IMR-90 (cell line): Measurements from ENCODE around the gene MYD88. TPM values are rescaled to one million over a fixed set of nuclear protein-coding genes. Genes with fewer than 3 reads are reported as not detected.

ENCODE experiments used
- ATAC-seq: fragments of 200-7000 bp; cut with Tn5 transposase; 2 replicates; pipeline ENCODE4 v1.9.1; 2020; ENCODE audit warnings: low read depth, mild to moderate bottlenecking, moderate library complexity
- BruUV-seq: library from RNA; stranded (reverse); fragments of 400-500 nt; replicated peaks from 2 replicates; lab custom pipeline; 2021; lab: Mats Ljungman, UMichigan
- CTCF ChIA-PET: fragments of 300-600 bp; formaldehyde crosslinking; extraction: SDS; loops from one replicate; lab custom pipeline; 2021; ENCODE audit warnings: antibody characterized with exemption; lab: Yijun Ruan, JAX
- POLR2A ChIA-PET: fragments of 300-600 bp; sonication (Branson Sonifier 250); formaldehyde crosslinking; loops from one replicate; lab custom pipeline; 2022; ENCODE audit warnings: antibody characterized with exemption; ENCODE audit not compliant: unreplicated experiment; lab: Charles Lee
- DNase-seq: peaks from one replicate; pipeline ENCODE4 v3.0.0; 2013
- H2AFZ ChIP-seq: replicated peaks from 2 replicates; pipeline ENCODE3; 2013; ENCODE audit warnings: low read length, mild to moderate bottlenecking; ENCODE audit not compliant: poor library complexity
- H2AK5ac ChIP-seq: 2 replicates; pipeline ENCODE4 v1.6.1; 2013; ENCODE audit warnings: low read depth, low read length, inconsistent platforms
- H2AK9ac ChIP-seq: replicated peaks from 2 replicates; pipeline ENCODE3; 2013; ENCODE audit warnings: mild to moderate bottlenecking, low read depth, low read length, moderate library complexity; ENCODE audit not compliant: poor library complexity
- H2BK120ac ChIP-seq: 2 replicates; pipeline ENCODE4 v1.6.1; 2013; ENCODE audit warnings: low read depth, low read length, inconsistent platforms
- H2BK15ac ChIP-seq: 3 replicates; pipeline ENCODE4 v1.6.1; 2013; ENCODE audit warnings: low read depth, low read length, inconsistent platforms
- H2BK20ac ChIP-seq: 2 replicates; pipeline ENCODE4 v1.6.1; 2013; ENCODE audit warnings: low read depth, mild to moderate bottlenecking, inconsistent platforms, low read length, moderate library complexity
- H2BK5ac ChIP-seq: 2 replicates; pipeline ENCODE4 v1.6.1; 2013; ENCODE audit warnings: mild to moderate bottlenecking, low read depth, low read length, inconsistent platforms; ENCODE audit not compliant: poor library complexity, severe bottlenecking
- H3K14ac ChIP-seq: replicated peaks from 2 replicates; pipeline ENCODE4 v1.6.1; 2013; ENCODE audit warnings: low read depth, low read length, inconsistent platforms
- H3K18ac ChIP-seq: 2 replicates; pipeline ENCODE4 v1.6.1; 2013; ENCODE audit warnings: low read depth, low read length, control low read depth
- H3K23ac ChIP-seq: 2 replicates; pipeline ENCODE4 v1.6.1; 2013; ENCODE audit warnings: low read depth, low read length, inconsistent platforms
- H3K27ac ChIP-seq: 2 replicates; pipeline ENCODE4 v1.5.1; 2013; ENCODE audit warnings: mild to moderate bottlenecking, control low read depth, low read length; ENCODE audit not compliant: insufficient read depth
- H3K27me3 ChIP-seq: 2 replicates; pipeline ENCODE4 v1.6.1; 2013; ENCODE audit warnings: low read length; ENCODE audit not compliant: control insufficient read depth, insufficient read depth
- H3K36me3 ChIP-seq: 2 replicates; pipeline ENCODE4 v1.6.1; 2013; ENCODE audit warnings: low read length, mixed read lengths; ENCODE audit not compliant: control insufficient read depth, insufficient read depth
- H3K4ac ChIP-seq: 2 replicates; pipeline ENCODE4 v1.6.1; 2013; ENCODE audit warnings: low read depth, low read length, inconsistent platforms
- H3K4me1 ChIP-seq: 2 replicates; pipeline ENCODE4 v1.6.1; 2013; ENCODE audit warnings: low read length, mixed read lengths; ENCODE audit not compliant: control insufficient read depth, insufficient read depth
- H3K4me2 ChIP-seq: 2 replicates; pipeline ENCODE4 v1.6.1; 2013; ENCODE audit warnings: low read depth, mild to moderate bottlenecking, control low read depth, low read length, moderate library complexity
- H3K4me3 ChIP-seq: 2 replicates; pipeline ENCODE4 v1.5.1; 2013; ENCODE audit warnings: low read depth, mild to moderate bottlenecking, control low read depth, low read length, moderate library complexity; ENCODE audit not compliant: insufficient read depth
- H3K56ac ChIP-seq: 2 replicates; pipeline ENCODE4 v1.6.1; 2013; ENCODE audit warnings: low read length, inconsistent platforms; ENCODE audit not compliant: insufficient read depth; ENCODE audit errors: extremely low read depth
- H3K79me1 ChIP-seq, 2 experiments: 2 replicates each; pipeline ENCODE4 v1.6.1; 2013; ENCODE audit warnings: low read length in 2 of 2, inconsistent platforms in 1 of 2, low read depth in 1 of 2
- H3K9ac ChIP-seq: 2 replicates; pipeline ENCODE4 v1.6.1; 2013; ENCODE audit warnings: low read depth, low read length, control low read depth
- H3K9me1 ChIP-seq: 2 replicates; pipeline ENCODE4 v1.6.1; 2013; ENCODE audit warnings: low read length, inconsistent platforms; ENCODE audit not compliant: insufficient read depth
- H3K9me3 ChIP-seq: 2 replicates; pipeline ENCODE4 v1.6.1; 2013; ENCODE audit warnings: low read length; ENCODE audit not compliant: control insufficient read depth, insufficient read depth
- H4K20me1 ChIP-seq: 2 replicates; pipeline ENCODE4 v1.6.1; 2013; ENCODE audit warnings: low read length, inconsistent platforms; ENCODE audit not compliant: insufficient read depth
- H4K5ac ChIP-seq: 2 replicates; pipeline ENCODE4 v1.6.1; 2013; ENCODE audit warnings: mild to moderate bottlenecking, low read depth, low read length, control low read depth
- H4K8ac ChIP-seq, 2 experiments: 2 replicates each; pipeline ENCODE4 v1.6.1; 2013; ENCODE audit warnings: low read depth in 2 of 2, low read length in 2 of 2, control low read depth in 1 of 2, inconsistent platforms in 1 of 2
- H4K91ac ChIP-seq: 2 replicates; pipeline ENCODE4 v1.6.1; 2013; ENCODE audit warnings: low read depth, low read length, inconsistent platforms; ENCODE audit not compliant: insufficient read depth
- BHLHE40 ChIP-seq: fragments of 150-350 bp; IDR thresholded peaks from 2 replicates; pipeline ENCODE4 v1.6.1; 2016; ENCODE audit warnings: mild to moderate bottlenecking, low read depth, low read length
- CEBPB ChIP-seq: IDR thresholded peaks from 2 replicates; pipeline ENCODE4 v1.6.1; 2012; ENCODE audit warnings: low read depth, low read length, improper control_type of control experiment
- ELK1 ChIP-seq: fragments of 150-350 bp; IDR thresholded peaks from 2 replicates; pipeline ENCODE4 v1.6.1; 2016; ENCODE audit warnings: low read depth, mild to moderate bottlenecking, low read length, moderate library complexity, borderline replicate concordance
- MAZ ChIP-seq: IDR thresholded peaks from 2 replicates; pipeline ENCODE4 v1.6.1; 2012; ENCODE audit warnings: low read depth, mild to moderate bottlenecking, low read length, improper control_type of control experiment, moderate library complexity, borderline replicate concordance
- NFE2L2 ChIP-seq: fragments of 150-350 bp; IDR thresholded peaks from 2 replicates; pipeline ENCODE4 v1.6.1; 2016; ENCODE audit warnings: low read depth, mild to moderate bottlenecking, low read length
- RAD21 ChIP-seq: IDR thresholded peaks from 2 replicates; pipeline ENCODE4 v1.6.1; 2012; ENCODE audit warnings: low read length, improper control_type of control experiment
- RFX5 ChIP-seq: IDR thresholded peaks from 2 replicates; pipeline ENCODE4 v1.8.0; 2012; ENCODE audit warnings: low read depth, mild to moderate bottlenecking, low read length, moderate library complexity
- whole genome bisulfite sequencing, 2 experiments: methylation state at CpG; one replicate each; pipeline versions ENCODE4 v1.1.5 to v1.1.7; 2013; ENCODE audit warnings: missing lambda C conversion rate in 2 of 2; ENCODE audit not compliant: insufficient read length in 1 of 2; ENCODE audit errors: extremely low coverage in 2 of 2; 5-methylcytosine and 5-hydroxymethylcytosine counted together
- dilution Hi-C: fragments of 300-500 bp; cut with HindIII; formaldehyde crosslinking; loops from one replicate; pipeline ENCODE4 v1.14.3; 2018; ENCODE audit warnings: low sequenced_read_pairs; ENCODE audit not compliant: unreplicated experiment
- in situ Hi-C: fragments of 300-500 bp; cut with MboI; formaldehyde crosslinking; loops from 3 replicates; pipeline ENCODE4 v1.14.3; 2019; ENCODE audit warnings: low sequenced_read_pairs, inconsistent platforms, mixed read lengths
- intact Hi-C: fragments of 100-400 bp; cut with micrococcal nuclease; formaldehyde crosslinking; loops from 2 replicates; pipeline ENCODE4 v1.10.0; 2022
- polyA plus RNA-seq, 3 experiments: library from polyadenylated mRNA; depleted of rRNA; stranded (reverse); fragments of >200 nt; gene quantifications; 2 replicates each; pipeline ENCODE4 v1.2.3, GENCODE V29; 2012; ENCODE audit warnings: low replicate concordance in 1 of 3
- total RNA-seq: library from RNA; depleted of rRNA; stranded (reverse); fragments of >200 nt; gene quantifications from 2 replicates; pipeline ENCODE4 v1.2.3, GENCODE V29; 2012

MYD88 gene
- total and polyA plus RNA-seq, 2 of the 4 experiments (the other 2 are of a cell fraction) = 9.3 to 39.8 TPM

- no peak overlapping the region for H2AFZ ChIP-seq
- H4K91ac ChIP-seq = no peak overlapping the region
- ChIA-PET POLR2A (no interaction called here), CTCF (interaction anchor here (0.6 kb wide), 1 partner anchor 349 kb away, joined by 4 read pairs; no protein-coding TSS in a partner anchor)
- no peaks in the 10 kb centered on the region for H3K27me3 ChIP-seq
- no peak overlapping the region for H4K8ac ChIP-seq
- H3K9me1 ChIP-seq = peaks cover 20% of the 10 kb centered on the region
- no peak overlapping the region for H3K18ac ChIP-seq
- H3K36me3 ChIP-seq = peaks cover 19% of the 10 kb centered on the region
- H2BK120ac ChIP-seq = no peak overlapping the region
- H4K20me1 ChIP-seq = no peaks in the 10 kb centered on the region
- H4K5ac ChIP-seq = no peak overlapping the region
- no peak overlapping the region for H3K56ac ChIP-seq
- peaks cover 10% of the 10 kb centered on the region for H3K4me1 ChIP-seq
- H3K4ac ChIP-seq = no peak overlapping the region
- no peak for DNase-seq
- no peak overlapping the region for H3K4me3 ChIP-seq
- no peak overlapping the region for H3K23ac ChIP-seq
- no peak overlapping the region for H3K4me2 ChIP-seq
- H2BK20ac ChIP-seq = no peak overlapping the region
- H3K79me1 ChIP-seq = peaks cover 18 to 39% of the 10 kb centered on the region in 2 experiments
- H3K14ac ChIP-seq = no peak overlapping the region
- H3K9me3 ChIP-seq = peaks cover 3% of the 10 kb centered on the region; the same call in 1 of the 2 replicates
- in situ Hi-C loops = no loop called here
- H2AK9ac ChIP-seq = no peak overlapping the region
- H2AK5ac ChIP-seq = no peak overlapping the region
- H3K9ac ChIP-seq = no peak overlapping the region
- no TSS peak for BruUV-seq
- H2BK15ac ChIP-seq = no peak overlapping the region
- H2BK5ac ChIP-seq = no peak overlapping the region
- dilution Hi-C loops = no loop called here
- TF ChIP-seq RAD21 (no peak), NFE2L2 (no peak), CEBPB (no peak), RFX5 (no peak), MAZ (no peak), ELK1 (no peak), BHLHE40 (no peak)
- ATAC-seq = no peak
- no CpG with 5 or more reads among the region's 1 CpG for WGBS, 2 experiments
- no peak overlapping the region for H3K27ac ChIP-seq
- intact Hi-C loops = no loop called here
Measured at GRCh38 chr3:38142959-38143358, 4.5 kb downstream of the MYD88 start.
